SK-N-SH (cell line): ENCODE data around the gene OR1S2. TPM values are rescaled to one million over a fixed set of nuclear protein-coding genes. Genes with fewer than 3 reads are reported as not detected.

ENCODE experiments used
- polyA plus RNA-seq, 3 experiments: library from polyadenylated mRNA; depleted of rRNA; stranded (reverse); fragments of >200 nt; gene quantifications; 2 replicates each; pipeline ENCODE4 v1.2.3, GENCODE V29; 2012

OR1S2 gene
- polyA plus RNA-seq, 1 of the 3 experiments (the other 2 are of a cell fraction) = not detected

Other genes with a start within 250 kb of the OR1S2 start
- not detected in 2 replicates for gene OR9Q1, start 180.3 kb downstream of the OR1S2 start, polyA plus RNA-seq (2012; rRNA removed)
- not detected in 2 replicates for gene OR6Q1, start 173.2 kb downstream of the OR1S2 start, polyA plus RNA-seq (2012; rRNA removed)
- not detected in 2 replicates for gene OR9I1, start 78.6 kb downstream of the OR1S2 start, polyA plus RNA-seq (2012; rRNA removed)
- not detected in 2 replicates for gene OR9Q2, start 15.1 kb downstream of the OR1S2 start, polyA plus RNA-seq (2012; rRNA removed)
- gene OR1S1, start 8.6 kb upstream of the OR1S2 start, polyA plus RNA-seq (2012; rRNA removed) = not detected in 2 replicates
- gene OR10Q1, start 24.8 kb upstream of the OR1S2 start, polyA plus RNA-seq (2012; rRNA removed) = not detected in 2 replicates
- gene OR10W1, start 64.1 kb upstream of the OR1S2 start, polyA plus RNA-seq (2012; rRNA removed) = not detected in 2 replicates
- gene OR5B17, start 154.9 kb upstream of the OR1S2 start, polyA plus RNA-seq (2012; rRNA removed) = not detected in 2 replicates
- gene OR5B3, start 202.7 kb upstream of the OR1S2 start, polyA plus RNA-seq (2012; rRNA removed) = not detected in 2 replicates
- gene OR5B2, start 224.0 kb upstream of the OR1S2 start, polyA plus RNA-seq (2012; rRNA removed) = not detected in 2 replicates
- gene OR5B12, start 238.1 kb upstream of the OR1S2 start, polyA plus RNA-seq (2012; rRNA removed) = not detected in 2 replicates